HCT116 (cell line): ENCODE data around the gene SLC16A12.

ENCODE experiments used
- CBX3 ChIP-seq: IDR thresholded peaks from 2 replicates; pipeline ENCODE4 v1.6.1; 2012; ENCODE audit warnings: low read depth
- ELF1 ChIP-seq: IDR thresholded peaks from 2 replicates; pipeline ENCODE4 v1.6.1; 2012; ENCODE audit warnings: low read depth, borderline replicate concordance
- EZH2 ChIP-seq: fragments of 200-600 bp; sonication (generic); IDR thresholded peaks from 2 replicates; pipeline ENCODE4 v1.6.1; 2017; ENCODE audit warnings: antibody characterized with exemption, mixed run types
- POLR2A ChIP-seq: IDR thresholded peaks from 2 replicates; pipeline ENCODE4 v1.7.0; 2011; ENCODE audit warnings: borderline replicate concordance; ENCODE audit not compliant: insufficient read depth, insufficient read length; ENCODE audit errors: extremely low read depth
- SP1 ChIP-seq: IDR thresholded peaks from 2 replicates; pipeline ENCODE4 v1.6.1; 2012; ENCODE audit warnings: low read depth
- SRF ChIP-seq: IDR thresholded peaks from 2 replicates; pipeline ENCODE4 v1.6.1; 2012; ENCODE audit warnings: low read depth
- TCF7L2 ChIP-seq: IDR thresholded peaks from 2 replicates; pipeline ENCODE4 v1.7.0; 2011; ENCODE audit warnings: borderline replicate concordance, inconsistent platforms; ENCODE audit not compliant: insufficient read depth, insufficient read length; ENCODE audit errors: extremely low read depth
- ZNF274 ChIP-seq: fragments of 200-500 bp; sonication (Bioruptor generic); IDR thresholded peaks from 2 replicates; pipeline ENCODE4 v1.6.1; 2014; ENCODE audit warnings: mild to moderate bottlenecking, low read depth, low read length, inconsistent platforms
- TF ChIP-seq, protein P1 (sequence below), 3 experiments: fragments of 200-600 bp in 1 of 3; sonication (generic) in 1 of 3; IDR thresholded peaks in 2 of 3; conservative IDR thresholded peaks in 1 of 3; 2 replicates each; pipeline ENCODE4 v1.5.1; 2012 to 2017; ENCODE audit warnings: low read depth in 2 of 3, low read length in 2 of 3, antibody characterized with exemption in 1 of 3, borderline replicate concordance in 1 of 3, control low read depth in 1 of 3, mild to moderate bottlenecking in 1 of 3, mixed read lengths in 1 of 3, mixed run types in 1 of 3, moderate library complexity in 1 of 3; ENCODE audit not compliant: insufficient read depth in 1 of 3

DNA sequence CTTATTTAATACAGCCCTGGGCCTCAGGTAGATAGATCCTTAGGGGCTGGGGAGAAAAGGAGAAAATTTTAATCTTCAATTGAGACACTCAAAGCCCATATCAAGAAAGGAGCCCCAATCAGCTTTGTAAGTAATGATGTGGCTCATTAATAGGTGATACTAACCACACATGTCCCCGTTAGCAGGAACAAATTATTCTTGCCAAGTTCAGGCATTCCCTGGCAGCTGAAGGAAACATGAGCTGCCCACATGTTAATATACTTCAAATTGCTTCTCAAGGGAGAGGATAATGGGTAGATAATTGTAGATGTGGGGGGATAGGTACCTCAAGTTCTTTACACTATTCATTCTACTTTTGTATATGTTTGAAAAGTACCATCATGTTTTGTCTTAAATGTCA is 106.5 kb downstream of the SLC16A12 start:
- TF ChIP-seq, protein P1, sequence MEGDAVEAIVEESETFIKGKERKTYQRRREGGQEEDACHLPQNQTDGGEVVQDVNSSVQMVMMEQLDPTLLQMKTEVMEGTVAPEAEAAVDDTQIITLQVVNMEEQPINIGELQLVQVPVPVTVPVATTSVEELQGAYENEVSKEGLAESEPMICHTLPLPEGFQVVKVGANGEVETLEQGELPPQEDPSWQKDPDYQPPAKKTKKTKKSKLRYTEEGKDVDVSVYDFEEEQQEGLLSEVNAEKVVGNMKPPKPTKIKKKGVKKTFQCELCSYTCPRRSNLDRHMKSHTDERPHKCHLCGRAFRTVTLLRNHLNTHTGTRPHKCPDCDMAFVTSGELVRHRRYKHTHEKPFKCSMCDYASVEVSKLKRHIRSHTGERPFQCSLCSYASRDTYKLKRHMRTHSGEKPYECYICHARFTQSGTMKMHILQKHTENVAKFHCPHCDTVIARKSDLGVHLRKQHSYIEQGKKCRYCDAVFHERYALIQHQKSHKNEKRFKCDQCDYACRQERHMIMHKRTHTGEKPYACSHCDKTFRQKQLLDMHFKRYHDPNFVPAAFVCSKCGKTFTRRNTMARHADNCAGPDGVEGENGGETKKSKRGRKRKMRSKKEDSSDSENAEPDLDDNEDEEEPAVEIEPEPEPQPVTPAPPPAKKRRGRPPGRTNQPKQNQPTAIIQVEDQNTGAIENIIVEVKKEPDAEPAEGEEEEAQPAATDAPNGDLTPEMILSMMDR (IDR thresholded peaks at IDR 0.05 in 2 of 3, conservative IDR thresholded peaks at IDR 0.05 in 1 of 3; ENCODE audit: borderline replicate concordance in 1 of 3, insufficient read depth in 1 of 3, low read depth in 2 of 3, low read length in 2 of 3) = no peak
- TF ChIP-seq POLR2A (no peak), TCF7L2 (no peak), CBX3 (no peak), ELF1 (no peak), EZH2 (no peak), ZNF274 (no peak), SP1 (no peak), SRF (no peak)
